T-helper 2 cell treated with Interferon-gamma antibody and Interleukin-4, amounts not matched to agents 100 ng/mL and 5 ng/mL, for 36 hours (primary cell): ENCODE measurements around the gene EXT2. TPM values are rescaled to one million over a fixed set of nuclear protein-coding genes. Genes with fewer than 3 reads are reported as not detected.

ENCODE experiments used
- intact Hi-C: fragments of 100-400 bp; cut with micrococcal nuclease; formaldehyde crosslinking; loops from one replicate; pipeline ENCODE4 v1.15.1; 2023
- total RNA-seq: library from RNA; stranded (reverse); gene quantifications from 2 replicates; pipeline ENCODE4 v1.2.3, GENCODE V29; 2022

Gene EXT2
- total RNA-seq, 1 donor from 2014 or later: 27.5 TPM

- intact Hi-C loops: no loop called here
Measured at GRCh38 chr11:44162004-44162403, 66.5 kb downstream of the EXT2 start.

GRCh38 chr11:44162662-44163061 is 67.2 kb downstream of the EXT2 start:
- intact Hi-C loops: no loop called here

GRCh38 chr11:44165432-44165831 is 70.0 kb downstream of the EXT2 start:
- intact Hi-C loops: no loop called here

GRCh38 chr11:44167046-44167445 is 71.6 kb downstream of the EXT2 start:
- intact Hi-C loops: no loop called here

GRCh38 chr11:44171518-44171917 is 76.0 kb downstream of the EXT2 start:
- intact Hi-C loops: no loop called here

- intact Hi-C loops: no loop called here
Measured at GRCh38 chr11:44172966-44173365, 77.5 kb downstream of the EXT2 start.

- intact Hi-C loops: no loop called here
Measured at GRCh38 chr11:44174842-44175241, 79.4 kb downstream of the EXT2 start.

GRCh38 chr11:44176546-44177213 is 81.2 kb downstream of the EXT2 start:
- intact Hi-C loops: no loop called here

- intact Hi-C loops: no loop called here
Measured at GRCh38 chr11:44177905-44178304, 82.4 kb downstream of the EXT2 start.

GRCh38 chr11:44178381-44178780 is 82.9 kb downstream of the EXT2 start:
- intact Hi-C loops: no loop called here

- intact Hi-C loops: no loop called here
Measured at GRCh38 chr11:44179173-44179572, 83.7 kb downstream of the EXT2 start.

GRCh38 chr11:44180107-44180506 is 84.6 kb downstream of the EXT2 start:
- intact Hi-C loops: no loop called here

GRCh38 chr11:44185522-44185921 is 90.0 kb downstream of the EXT2 start:
- intact Hi-C loops: no loop called here

- intact Hi-C loops: no loop called here
Measured at GRCh38 chr11:44186321-44186930, 90.9 kb downstream of the EXT2 start.

- intact Hi-C loops: no loop called here
Measured at GRCh38 chr11:44188643-44189042, 93.2 kb downstream of the EXT2 start.

GRCh38 chr11:44189986-44190882 is 94.8 kb downstream of the EXT2 start:
- intact Hi-C loops: no loop called here

GRCh38 chr11:44190883-44191230 is 95.4 kb downstream of the EXT2 start:
- intact Hi-C loops: no loop called here

GRCh38 chr11:44191322-44192016 is 96.0 kb downstream of the EXT2 start:
- intact Hi-C loops: no loop called here

- intact Hi-C loops: no loop called here
Measured at GRCh38 chr11:44192017-44192385, 96.5 kb downstream of the EXT2 start.

- intact Hi-C loops: no loop called here
Measured at GRCh38 chr11:44192462-44193100, 97.1 kb downstream of the EXT2 start.

GRCh38 chr11:44193856-44194255 is 98.4 kb downstream of the EXT2 start:
- intact Hi-C loops: no loop called here
